GM12874 (cell line): ENCODE measurements around the gene TNS2.

ENCODE experiments used
- CTCF ChIP-seq: IDR thresholded peaks from 2 replicates; pipeline ENCODE4 v1.5.1; 2011; ENCODE audit warnings: low read depth, mild to moderate bottlenecking, control low read depth, low read length, moderate library complexity; ENCODE audit not compliant: insufficient read depth

The TNS2 gene

GRCh38 chr12:53094394-53094787 lies 44.5 kb downstream of the TNS2 start:
- TF ChIP-seq CTCF = no peak

GRCh38 chr12:53096089-53096741 lies 46.4 kb downstream of the TNS2 start:
- TF ChIP-seq CTCF = no peak

- no peak for TF ChIP-seq CTCF
Observed at GRCh38 chr12:53096759-53097158, 46.9 kb downstream of the TNS2 start.

DNA sequence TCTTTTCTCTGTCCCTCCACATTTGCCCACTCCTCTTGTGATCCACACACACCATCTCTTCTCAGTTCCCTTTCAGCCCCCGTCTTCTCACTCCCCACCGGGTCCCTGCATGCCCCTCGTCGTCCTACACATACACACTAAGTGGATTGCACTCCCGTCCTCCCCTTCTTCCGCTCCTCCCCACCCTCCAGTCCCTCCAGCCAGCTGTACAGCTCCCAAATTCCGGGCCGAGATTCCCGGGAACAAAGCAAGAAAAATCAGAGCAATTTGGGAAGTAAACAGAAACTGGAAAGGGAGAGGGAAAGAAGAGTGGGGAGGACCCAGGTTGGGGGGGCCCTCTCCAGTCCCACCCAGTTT lies 47.3 kb downstream of the TNS2 start:
- TF ChIP-seq CTCF = no peak

GRCh38 chr12:53097564-53098353 lies 47.9 kb downstream of the TNS2 start, which contains the start of gene IGFBP6:
IGFBP6 (plus strand) TSS chr12:53097667; CDS start chr12:53097718, 51 bp downstream.
- TF ChIP-seq CTCF = no peak

- no peak for TF ChIP-seq CTCF
Observed at GRCh38 chr12:53098354-53098981, 48.6 kb downstream of the TNS2 start.

DNA sequence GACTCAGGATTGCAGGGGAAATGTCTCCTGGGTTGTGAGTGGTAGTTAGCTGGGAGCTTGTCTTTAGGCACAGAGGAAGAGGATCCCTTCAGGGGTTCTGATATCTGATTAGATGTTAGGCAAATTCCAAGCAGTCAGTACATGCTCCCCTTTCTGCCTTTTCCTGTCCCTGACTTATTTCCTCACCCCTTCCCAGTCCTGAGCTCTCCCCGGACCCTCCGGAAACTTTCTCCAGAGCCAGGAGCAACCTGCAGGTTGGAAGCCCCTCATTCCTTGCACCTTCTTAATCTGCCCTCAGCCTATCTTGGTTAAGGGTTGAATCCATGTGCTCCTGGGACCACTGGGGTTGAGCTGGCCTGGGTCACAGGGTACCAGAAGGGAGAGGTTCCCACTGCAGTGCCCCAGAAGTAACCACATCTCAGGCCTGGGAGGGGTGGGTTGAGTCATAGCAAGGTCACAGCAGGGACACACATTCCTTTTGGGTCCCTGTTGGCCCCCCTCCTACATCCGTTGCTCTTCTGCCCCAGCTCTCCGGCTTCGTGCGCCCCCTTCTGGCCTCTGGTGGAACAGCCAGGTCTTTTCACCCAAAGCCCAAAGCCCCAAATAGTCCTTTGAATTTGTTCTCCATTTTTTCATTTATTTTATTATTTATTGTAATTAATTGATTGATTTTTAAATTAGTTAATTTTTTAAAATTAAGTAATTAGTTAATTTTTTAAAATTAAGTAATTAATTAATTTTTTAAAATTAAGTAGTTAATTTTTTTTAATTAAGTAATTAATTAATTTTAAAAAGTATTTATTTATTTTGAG lies 49.4 kb downstream of the TNS2 start:
- peak; percentile 85 for TF ChIP-seq CTCF
